Activated naive CD8-positive, alpha-beta T cell (primary cell): ENCODE measurements around the gene CYBB.
A peak's percentile ranks its signal among the peaks of the same experiment; 100 is the strongest.

Experiments
- H3K27ac Mint-ChIP-seq: one replicate; pipeline ENCODE4 v1.8.0; 2021; ENCODE audit warnings: mixed read lengths
- H3K27me3 Mint-ChIP-seq: one replicate; pipeline ENCODE4 v1.8.0; 2021; ENCODE audit warnings: mixed read lengths
- H3K36me3 Mint-ChIP-seq: one replicate; pipeline ENCODE4 v1.8.0; 2021; ENCODE audit warnings: mixed read lengths
- H3K4me1 Mint-ChIP-seq: one replicate; pipeline ENCODE4 v1.8.0; 2021; ENCODE audit warnings: low read depth, mixed read lengths
- H3K4me3 Mint-ChIP-seq: one replicate; pipeline ENCODE4 v1.8.0; 2021; ENCODE audit warnings: mild to moderate bottlenecking, mixed read lengths
- H3K9me3 Mint-ChIP-seq: one replicate; pipeline ENCODE4 v1.8.0; 2021; ENCODE audit warnings: low read depth, mixed read lengths

The CYBB gene

GRCh38 chrX:37809970-37810369 is 30.1 kb downstream of the CYBB start:
- Mint-ChIP-seq H3K4me3 (no peak overlapping the region), H3K4me1 (no peaks in the 10 kb centered on the region), H3K27ac (no peak overlapping the region), H3K9me3 (no peaks in the 10 kb centered on the region), H3K27me3 (no peaks in the 10 kb centered on the region), H3K36me3 (no peaks in the 10 kb centered on the region)

- Mint-ChIP-seq H3K4me1 (no peaks in the 10 kb centered on the region), H3K9me3 (no peaks in the 10 kb centered on the region), H3K27ac (no peak overlapping the region), H3K4me3 (no peak overlapping the region), H3K36me3 (no peaks in the 10 kb centered on the region), H3K27me3 (no peaks in the 10 kb centered on the region)
These were observed 32.3 kb downstream of the CYBB start for GRCh38 chrX:37812110-37812509.

- Mint-ChIP-seq H3K4me1 (no peaks in the 10 kb centered on the region), H3K9me3 (no peaks in the 10 kb centered on the region), H3K36me3 (no peaks in the 10 kb centered on the region), H3K27me3 (no peaks in the 10 kb centered on the region), H3K27ac (no peak overlapping the region), H3K4me3 (no peak overlapping the region)
These were observed 33.7 kb downstream of the CYBB start for GRCh38 chrX:37813570-37813969.

GRCh38 chrX:37815366-37815765 is 35.5 kb downstream of the CYBB start:
- H3K36me3 Mint-ChIP-seq = no peaks in the 10 kb centered on the region
- H3K9me3 Mint-ChIP-seq = no peaks in the 10 kb centered on the region
- H3K4me1 Mint-ChIP-seq = no peaks in the 10 kb centered on the region
- no peaks in the 10 kb centered on the region for H3K27me3 Mint-ChIP-seq
- no peak overlapping the region for H3K27ac Mint-ChIP-seq
- no peak overlapping the region for H3K4me3 Mint-ChIP-seq

- Mint-ChIP-seq H3K27me3 (no peaks in the 10 kb centered on the region), H3K36me3 (no peaks in the 10 kb centered on the region), H3K9me3 (no peaks in the 10 kb centered on the region), H3K4me1 (no peaks in the 10 kb centered on the region), H3K27ac (no peak overlapping the region), H3K4me3 (no peak overlapping the region)
These were observed 36.9 kb downstream of the CYBB start for GRCh38 chrX:37816766-37817165.

- H3K9me3 Mint-ChIP-seq = no peaks in the 10 kb centered on the region
- H3K4me1 Mint-ChIP-seq = no peaks in the 10 kb centered on the region
- H3K36me3 Mint-ChIP-seq = no peaks in the 10 kb centered on the region
- no peak overlapping the region for H3K4me3 Mint-ChIP-seq
- no peak overlapping the region for H3K27ac Mint-ChIP-seq
- H3K27me3 Mint-ChIP-seq = no peaks in the 10 kb centered on the region
These were observed 37.3 kb downstream of the CYBB start for GRCh38 chrX:37817176-37817575.

- Mint-ChIP-seq H3K4me3 (no peak overlapping the region), H3K36me3 (no peaks in the 10 kb centered on the region), H3K27ac (no peak overlapping the region), H3K9me3 (no peaks in the 10 kb centered on the region), H3K4me1 (no peaks in the 10 kb centered on the region), H3K27me3 (no peaks in the 10 kb centered on the region)
These were observed 37.7 kb downstream of the CYBB start for GRCh38 chrX:37817579-37817978.

GRCh38 chrX:37818031-37818430 is 38.2 kb downstream of the CYBB start:
- Mint-ChIP-seq H3K4me3 (no peak overlapping the region), H3K36me3 (no peaks in the 10 kb centered on the region), H3K9me3 (no peaks in the 10 kb centered on the region), H3K4me1 (no peaks in the 10 kb centered on the region), H3K27me3 (no peaks in the 10 kb centered on the region), H3K27ac (no peak overlapping the region)

GRCh38 chrX:37820646-37821045 is 40.8 kb downstream of the CYBB start:
- Mint-ChIP-seq H3K36me3 (no peaks in the 10 kb centered on the region), H3K27me3 (no peaks in the 10 kb centered on the region), H3K9me3 (no peaks in the 10 kb centered on the region), H3K4me3 (no peak overlapping the region), H3K4me1 (peaks cover 12% of the 10 kb centered on the region), H3K27ac (no peak overlapping the region)

- Mint-ChIP-seq H3K27ac (no peak overlapping the region), H3K36me3 (no peaks in the 10 kb centered on the region), H3K4me1 (peaks cover 14% of the 10 kb centered on the region), H3K9me3 (no peaks in the 10 kb centered on the region), H3K27me3 (no peaks in the 10 kb centered on the region), H3K4me3 (no peak overlapping the region)
These were observed 44.8 kb downstream of the CYBB start for GRCh38 chrX:37824491-37825214.

GRCh38 chrX:37825215-37825842 is 45.5 kb downstream of the CYBB start:
- Mint-ChIP-seq H3K4me3 (no peak overlapping the region), H3K27me3 (no peaks in the 10 kb centered on the region), H3K4me1 (peaks cover 15% of the 10 kb centered on the region), H3K27ac (no peak overlapping the region), H3K36me3 (no peaks in the 10 kb centered on the region), H3K9me3 (no peaks in the 10 kb centered on the region)

GRCh38 chrX:37829721-37830120 is 49.9 kb downstream of the CYBB start:
- H3K4me3 Mint-ChIP-seq = no peak overlapping the region
- H3K27me3 Mint-ChIP-seq = no peaks in the 10 kb centered on the region
- H3K9me3 Mint-ChIP-seq = no peaks in the 10 kb centered on the region
- H3K27ac Mint-ChIP-seq = no peak overlapping the region
- H3K36me3 Mint-ChIP-seq = no peaks in the 10 kb centered on the region
- peaks cover 9% of the 10 kb centered on the region for H3K4me1 Mint-ChIP-seq

GRCh38 chrX:37830371-37830770 is 50.5 kb downstream of the CYBB start:
- Mint-ChIP-seq H3K36me3 (no peaks in the 10 kb centered on the region), H3K4me1 (peaks cover 3% of the 10 kb centered on the region), H3K4me3 (no peak overlapping the region), H3K27me3 (no peaks in the 10 kb centered on the region), H3K27ac (no peak overlapping the region), H3K9me3 (no peaks in the 10 kb centered on the region)

- H3K27me3 Mint-ChIP-seq = no peaks in the 10 kb centered on the region
- no peaks in the 10 kb centered on the region for H3K4me1 Mint-ChIP-seq
- H3K27ac Mint-ChIP-seq = no peak overlapping the region
- peaks cover 2% of the 10 kb centered on the region for H3K36me3 Mint-ChIP-seq
- no peaks in the 10 kb centered on the region for H3K9me3 Mint-ChIP-seq
- H3K4me3 Mint-ChIP-seq = no peak overlapping the region
These were observed 55.1 kb downstream of the CYBB start for GRCh38 chrX:37834937-37835336.

- peak overlapping the region; percentile 30 for H3K27ac Mint-ChIP-seq
- H3K36me3 Mint-ChIP-seq = peaks cover 2% of the 10 kb centered on the region
- no peaks in the 10 kb centered on the region for H3K9me3 Mint-ChIP-seq
- H3K4me1 Mint-ChIP-seq = peaks cover 25% of the 10 kb centered on the region
- no peak overlapping the region for H3K4me3 Mint-ChIP-seq
- H3K27me3 Mint-ChIP-seq = no peaks in the 10 kb centered on the region
These were observed 61.1 kb downstream of the CYBB start for GRCh38 chrX:37840931-37841330.

GRCh38 chrX:37844622-37845021 is 64.8 kb downstream of the CYBB start:
- no peaks in the 10 kb centered on the region for H3K27me3 Mint-ChIP-seq
- H3K4me3 Mint-ChIP-seq = peak overlapping the region; percentile 22
- H3K36me3 Mint-ChIP-seq = no peaks in the 10 kb centered on the region
- peaks cover 40% of the 10 kb centered on the region for H3K4me1 Mint-ChIP-seq
- peak overlapping the region; percentile 72 for H3K27ac Mint-ChIP-seq
- no peaks in the 10 kb centered on the region for H3K9me3 Mint-ChIP-seq
